HFF-Myc (cell line): ENCODE results near the gene ZSWIM2.
"Not testable (repeated sequence)": the region's sequence is repeated elsewhere in the genome, so short reads cannot be mapped to it uniquely, and the experiment has no call there.

ENCODE experiments used
- DNase-seq: peaks from one replicate; pipeline ENCODE4 v3.0.0-alpha.2; 2011; ENCODE audit warnings: low read depth; ENCODE audit errors: extremely low read depth
- H3K4me3 ChIP-seq: replicated peaks from 2 replicates; pipeline ENCODE4 v1.5.1; 2011; ENCODE audit warnings: low read depth, mild to moderate bottlenecking, control low read depth, low read length
- CTCF ChIP-seq: IDR thresholded peaks from 2 replicates; pipeline ENCODE4 v1.5.1; 2012; ENCODE audit warnings: mild to moderate bottlenecking, low read depth, low read length, control low read depth; ENCODE audit errors: missing control alignments

The ZSWIM2 gene

GRCh38 chr2:186848873-186849578 lies at the start of gene ZSWIM2:
Gene ZSWIM2 (minus strand): TSS chr2:186849170. CDS start chr2:186849130, 40 bp downstream.
- peak within 1 kb of the TSS; percentile 44 for H3K4me3 ChIP-seq
- DNase-seq, result peak; percentile 15
- TF ChIP-seq CTCF, result no peak

- DNase-seq, H3K4me3 ChIP-seq: not testable (repeated sequence)
Measured at GRCh38 chr2:186896220-186896619, 47.2 kb upstream of the ZSWIM2 start.

GRCh38 chr2:186895451-186895850 lies 46.5 kb upstream of the ZSWIM2 start:
- no peak overlapping the region for H3K4me3 ChIP-seq
- no peak for TF ChIP-seq CTCF
- no peak for DNase-seq

GRCh38 chr2:186894478-186894877 lies 45.5 kb upstream of the ZSWIM2 start:
- no peak for TF ChIP-seq CTCF
- no peak overlapping the region for H3K4me3 ChIP-seq
- no peak for DNase-seq

GRCh38 chr2:186892821-186893220 lies 43.9 kb upstream of the ZSWIM2 start:
- no peak overlapping the region for H3K4me3 ChIP-seq
- no peak for DNase-seq
- no peak for TF ChIP-seq CTCF

- H3K4me3 ChIP-seq, result no peak overlapping the region
- TF ChIP-seq CTCF, result no peak
- DNase-seq, result no peak
Measured at GRCh38 chr2:186891185-186891621, 42.2 kb upstream of the ZSWIM2 start.

- no peak for DNase-seq
- H3K4me3 ChIP-seq, result no peak overlapping the region
- no peak for TF ChIP-seq CTCF
Measured at GRCh38 chr2:186889101-186889879, 40.3 kb upstream of the ZSWIM2 start.
